Measurements from ENCODE around the gene FBLN5. TPM values are rescaled to one million over a fixed set of nuclear protein-coding genes. Genes with fewer than 3 reads are reported as not detected.
A peak's percentile ranks its signal among the peaks of the same experiment; 100 is the strongest.
"Not testable (repeated sequence)": the region's sequence is repeated elsewhere in the genome, so short reads cannot be mapped to it uniquely, and the experiment has no call there.

The FBLN5 gene
- polyA plus RNA-seq, 2 donors = 3.3 to 9.7 TPM

DNA sequence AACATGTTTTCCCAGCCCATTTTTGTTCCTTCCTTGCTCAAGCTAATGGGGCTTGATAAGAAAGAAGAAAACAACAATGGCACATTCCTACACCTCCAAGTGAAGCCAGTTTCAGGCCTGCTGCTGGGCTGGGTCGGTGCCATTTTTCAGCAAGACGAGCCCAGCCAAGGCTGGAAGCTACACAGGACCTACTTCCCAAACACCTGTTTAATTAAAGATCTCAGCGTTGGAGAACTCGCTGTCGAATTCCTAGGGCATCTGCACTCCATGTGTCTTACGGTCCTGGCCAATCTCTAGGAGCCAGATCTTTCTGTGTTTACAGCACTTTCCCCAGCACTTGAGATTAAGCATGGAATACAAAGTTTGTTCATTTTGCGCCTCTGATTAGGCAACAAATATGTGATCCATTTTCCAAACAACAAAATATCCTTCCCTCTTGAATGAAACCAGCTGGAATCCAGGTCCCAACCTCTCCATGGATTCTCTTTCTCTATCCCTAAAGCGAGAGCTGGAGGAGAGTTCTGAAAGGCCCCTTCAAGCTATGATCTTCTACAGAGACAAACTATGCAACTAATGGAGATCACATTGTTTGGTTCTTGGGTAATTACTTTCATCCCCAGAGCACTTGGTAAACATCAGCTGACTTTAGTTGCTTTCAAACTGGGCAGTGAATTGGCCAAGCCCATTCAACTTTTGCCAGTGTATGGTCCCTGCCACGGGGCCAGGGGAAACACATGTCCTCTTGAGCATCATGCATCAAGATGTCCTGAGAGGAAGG lies 45.9 kb downstream of the FBLN5 start:
- no peak overlapping the region for H3K27ac ChIP-seq (ENCODE audit: low read depth in 2 of 2, low read length in 1 of 2)
- no peaks in the 10 kb centered on the region for H3K36me3 ChIP-seq (ENCODE audit: control insufficient read depth in 2 of 2, insufficient read depth in 2 of 2, low read length in 1 of 2)
- WGBS, 2 donors = 73 to 74% methylated on average over 9 of the region's 9 CpGs
- no peak overlapping the region for H3K4me3 ChIP-seq (ENCODE audit: low read depth in 1 of 2, low read length in 2 of 2)
- no peaks in the 10 kb centered on the region for H3K9me3 ChIP-seq (ENCODE audit: control insufficient read depth in 2 of 2, insufficient read depth in 1 of 2, low read depth in 1 of 2, low read length in 1 of 2)
- no peaks in the 10 kb centered on the region for H3K27me3 ChIP-seq (ENCODE audit: control insufficient read depth in 1 of 2, insufficient read depth in 2 of 2, low read length in 2 of 2)
- H3K4me1 ChIP-seq (ENCODE audit: control insufficient read depth in 2 of 2, insufficient read depth in 2 of 2, low read length in 1 of 2) = peaks cover 0 to 4% of the 10 kb centered on the region in 2 donors

GRCh38 chr14:91899806-91900205 lies 47.7 kb downstream of the FBLN5 start:
- Histone ChIP-seq H3K4me1 (ENCODE audit: control insufficient read depth in 2 of 2, insufficient read depth in 2 of 2, low read length in 1 of 2) (peaks cover 0 to 6% of the 10 kb centered on the region in 2 donors), H3K4me3 (ENCODE audit: low read depth in 1 of 2, low read length in 2 of 2) (no peak overlapping the region), H3K9me3 (ENCODE audit: control insufficient read depth in 2 of 2, insufficient read depth in 1 of 2, low read depth in 1 of 2, low read length in 1 of 2) (no peaks in the 10 kb centered on the region), H3K36me3 (ENCODE audit: control insufficient read depth in 2 of 2, insufficient read depth in 2 of 2, low read length in 1 of 2) (no peaks in the 10 kb centered on the region), H3K27ac (ENCODE audit: low read depth in 2 of 2, low read length in 1 of 2) (no peak overlapping the region), H3K27me3 (ENCODE audit: control insufficient read depth in 1 of 2, insufficient read depth in 2 of 2, low read length in 2 of 2) (no peaks in the 10 kb centered on the region)
- WGBS, 2 donors = 65 to 74% methylated on average over 4 of the region's 4 CpGs

DNA sequence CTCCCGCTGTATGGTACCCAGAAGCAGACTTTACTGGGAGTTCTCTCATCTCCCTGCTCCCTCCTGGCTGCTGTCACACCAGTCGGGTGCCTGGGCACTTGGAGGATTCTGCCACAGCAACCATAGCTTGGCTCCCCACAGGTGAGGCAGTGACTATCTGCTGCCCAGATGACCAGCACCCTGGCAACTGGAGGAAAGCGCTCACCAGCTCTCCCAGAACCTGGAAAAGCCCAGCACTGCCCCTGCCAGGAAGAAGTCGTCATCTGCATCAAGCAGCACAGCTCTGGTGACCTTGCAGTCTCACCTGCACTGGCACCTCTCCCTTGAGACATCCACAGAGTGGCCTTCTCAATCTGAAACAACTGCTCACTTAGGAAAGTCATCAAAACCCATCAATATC lies 48.3 kb downstream of the FBLN5 start:
- Histone ChIP-seq H3K4me1 (ENCODE audit: control insufficient read depth in 2 of 2, insufficient read depth in 2 of 2, low read length in 1 of 2) (peaks cover 0 to 6% of the 10 kb centered on the region in 2 donors), H3K9me3 (ENCODE audit: control insufficient read depth in 2 of 2, insufficient read depth in 1 of 2, low read depth in 1 of 2, low read length in 1 of 2) (no peaks in the 10 kb centered on the region), H3K36me3 (ENCODE audit: control insufficient read depth in 2 of 2, insufficient read depth in 2 of 2, low read length in 1 of 2) (no peaks in the 10 kb centered on the region), H3K27ac (ENCODE audit: low read depth in 2 of 2, low read length in 1 of 2) (no peak overlapping the region), H3K27me3 (ENCODE audit: control insufficient read depth in 1 of 2, insufficient read depth in 2 of 2, low read length in 2 of 2) (no peaks in the 10 kb centered on the region), H3K4me3 (ENCODE audit: low read depth in 1 of 2, low read length in 2 of 2) (no peak overlapping the region)
- WGBS, 2 donors = 77 to 94% methylated on average over 4 of the region's 4 CpGs

DNA sequence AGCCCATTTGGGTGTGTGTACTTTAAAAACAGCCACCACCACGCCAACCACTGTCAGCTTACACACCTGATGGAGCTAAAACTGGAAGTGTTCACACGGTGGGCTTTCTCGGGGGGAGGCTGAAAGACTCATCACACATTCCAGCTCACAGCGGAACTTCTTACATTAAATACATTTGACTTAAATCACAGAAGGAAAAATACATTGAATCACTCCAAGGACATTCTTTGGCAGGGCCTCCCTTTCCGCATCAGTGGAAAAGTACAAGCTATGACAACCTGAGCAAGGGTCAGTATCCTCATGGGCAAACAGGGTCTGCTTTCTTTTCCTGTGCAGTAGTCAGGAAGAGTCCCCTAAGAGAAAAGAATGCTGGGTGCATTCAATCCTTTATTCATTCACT lies 49.1 kb downstream of the FBLN5 start:
- peaks cover 0 to 6% of the 10 kb centered on the region in 2 donors for H3K4me1 ChIP-seq (ENCODE audit: control insufficient read depth in 2 of 2, insufficient read depth in 2 of 2, low read length in 1 of 2)
- no peak overlapping the region for H3K27ac ChIP-seq (ENCODE audit: low read depth in 2 of 2, low read length in 1 of 2)
- WGBS, 2 donors = 64 to 70% methylated on average over 5 of the region's 5 CpGs

DNA sequence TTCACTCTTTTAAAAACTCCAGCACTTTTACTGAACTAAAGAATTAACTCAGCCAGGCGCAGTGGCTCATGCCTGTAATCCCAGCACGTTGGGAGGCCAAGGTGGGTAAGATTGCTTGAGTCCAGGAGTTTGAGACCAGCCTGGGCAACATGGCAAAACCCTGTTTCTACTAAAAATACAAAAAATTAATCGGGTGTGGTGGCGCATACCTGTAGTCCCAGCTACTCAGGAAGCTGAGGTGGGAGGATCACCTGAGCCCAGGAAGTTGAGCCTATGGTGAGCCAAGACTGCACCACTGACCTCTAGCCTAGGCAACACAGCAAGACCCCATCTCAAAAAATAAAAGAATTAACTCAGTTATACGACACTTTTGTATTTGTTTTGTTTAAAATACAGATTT lies 49.8 kb downstream of the FBLN5 start:
- H3K27ac ChIP-seq (ENCODE audit: low read depth in 2 of 2, low read length in 1 of 2) = peak overlapping the region in 1 of 2 donors; percentile 27

More for the DNA sequence above, 49.1 kb downstream of the FBLN5 start:
- Histone ChIP-seq H3K9me3 (ENCODE audit: control insufficient read depth in 2 of 2, insufficient read depth in 1 of 2, low read depth in 1 of 2, low read length in 1 of 2) (no peaks in the 10 kb centered on the region), H3K36me3 (ENCODE audit: control insufficient read depth in 2 of 2, insufficient read depth in 2 of 2, low read length in 1 of 2) (no peaks in the 10 kb centered on the region), H3K4me3 (ENCODE audit: low read depth in 1 of 2, low read length in 2 of 2) (no peak overlapping the region), H3K27me3 (ENCODE audit: control insufficient read depth in 1 of 2, insufficient read depth in 2 of 2, low read length in 2 of 2) (no peaks in the 10 kb centered on the region)

DNA sequence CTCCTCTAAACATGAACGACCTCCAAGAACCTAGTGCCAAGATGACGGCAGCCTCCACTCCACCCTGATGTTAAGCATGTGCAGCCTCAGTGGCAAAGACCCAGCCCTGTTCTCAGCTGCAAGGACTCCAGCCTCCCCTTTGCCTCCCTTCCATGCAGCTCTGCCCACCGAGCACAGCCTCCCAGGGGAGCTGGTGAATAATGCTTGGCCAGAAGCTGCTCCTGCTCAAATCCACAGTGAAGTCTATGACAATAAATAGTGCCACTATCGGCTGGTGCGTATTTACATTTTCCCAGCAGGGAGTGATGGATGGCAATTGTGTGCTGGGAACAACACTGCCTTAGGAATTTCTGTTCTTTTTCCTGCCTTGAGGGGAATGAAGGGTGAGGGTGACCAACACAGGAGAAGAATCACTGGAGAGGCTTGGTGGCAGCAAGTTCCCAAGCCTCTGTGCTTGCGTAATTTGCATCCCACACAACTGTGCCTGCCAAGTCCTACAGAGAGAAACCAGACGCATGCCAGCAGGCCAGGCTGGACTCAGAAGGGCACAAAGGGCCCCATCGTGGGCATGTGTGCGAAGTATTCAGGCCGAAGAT lies 50.3 kb downstream of the FBLN5 start:
- Histone ChIP-seq H3K27me3 (ENCODE audit: control insufficient read depth in 1 of 2, insufficient read depth in 2 of 2, low read length in 2 of 2) (no peaks in the 10 kb centered on the region), H3K27ac (ENCODE audit: low read depth in 2 of 2, low read length in 1 of 2) (peak overlapping the region; percentile 22 to 27), H3K4me3 (ENCODE audit: low read depth in 1 of 2, low read length in 2 of 2) (no peak overlapping the region), H3K4me1 (ENCODE audit: control insufficient read depth in 2 of 2, insufficient read depth in 2 of 2, low read length in 1 of 2) (peaks cover 0 to 6% of the 10 kb centered on the region in 2 donors), H3K9me3 (ENCODE audit: control insufficient read depth in 2 of 2, insufficient read depth in 1 of 2, low read depth in 1 of 2, low read length in 1 of 2) (no peaks in the 10 kb centered on the region), H3K36me3 (ENCODE audit: control insufficient read depth in 2 of 2, insufficient read depth in 2 of 2, low read length in 1 of 2) (no peaks in the 10 kb centered on the region)
- WGBS, 2 donors = 39 to 49% methylated on average over 10 of the region's 10 CpGs

More for the DNA sequence above, 49.8 kb downstream of the FBLN5 start:
- H3K4me3 ChIP-seq (ENCODE audit: low read depth in 1 of 2, low read length in 2 of 2); H3K4me1 ChIP-seq (ENCODE audit: control insufficient read depth in 2 of 2, insufficient read depth in 2 of 2, low read length in 1 of 2); H3K36me3 ChIP-seq (ENCODE audit: control insufficient read depth in 2 of 2, insufficient read depth in 2 of 2, low read length in 1 of 2); H3K9me3 ChIP-seq (ENCODE audit: control insufficient read depth in 2 of 2, insufficient read depth in 1 of 2, low read depth in 1 of 2, low read length in 1 of 2); H3K27me3 ChIP-seq (ENCODE audit: control insufficient read depth in 1 of 2, insufficient read depth in 2 of 2, low read length in 2 of 2): not testable (repeated sequence)
- WGBS, 2 donors = 88 to 90% methylated on average over 5 of the region's 5 CpGs

DNA sequence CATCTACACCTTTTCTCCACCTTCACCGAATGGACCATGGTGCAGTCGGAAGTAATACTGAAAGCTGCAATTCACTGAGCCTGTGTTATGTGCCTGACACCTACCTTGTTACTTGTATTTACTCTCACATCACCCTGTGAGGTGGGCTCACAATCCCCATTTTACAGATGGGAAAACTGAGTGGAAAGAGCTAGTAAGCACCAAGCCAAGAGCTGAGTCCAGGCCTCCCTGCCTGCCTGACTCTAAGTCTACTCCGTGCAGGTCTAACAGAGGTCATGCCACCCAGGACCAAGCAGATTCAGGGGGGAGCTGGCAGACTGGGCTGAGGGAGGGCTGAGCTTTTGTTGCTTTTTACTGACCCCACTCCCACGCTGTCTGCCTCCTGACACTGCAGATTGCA lies 51.1 kb downstream of the FBLN5 start:
- no peaks in the 10 kb centered on the region for H3K9me3 ChIP-seq (ENCODE audit: control insufficient read depth in 2 of 2, insufficient read depth in 1 of 2, low read depth in 1 of 2, low read length in 1 of 2)
- no peaks in the 10 kb centered on the region for H3K36me3 ChIP-seq (ENCODE audit: control insufficient read depth in 2 of 2, insufficient read depth in 2 of 2, low read length in 1 of 2)
- WGBS, 2 donors = 94 to 96% methylated on average over 4 of the region's 4 CpGs
- H3K4me3 ChIP-seq (ENCODE audit: low read depth in 1 of 2, low read length in 2 of 2) = no peak overlapping the region
- H3K27me3 ChIP-seq (ENCODE audit: control insufficient read depth in 1 of 2, insufficient read depth in 2 of 2, low read length in 2 of 2) = no peaks in the 10 kb centered on the region
- peaks cover 0 to 6% of the 10 kb centered on the region in 2 donors for H3K4me1 ChIP-seq (ENCODE audit: control insufficient read depth in 2 of 2, insufficient read depth in 2 of 2, low read length in 1 of 2)
- H3K27ac ChIP-seq (ENCODE audit: low read depth in 2 of 2, low read length in 1 of 2) = peak overlapping the region in 1 of 2 donors; percentile 27

GRCh38 chr14:91893669-91894068 lies 53.8 kb downstream of the FBLN5 start:
- H3K27ac ChIP-seq (ENCODE audit: low read depth in 2 of 2, low read length in 1 of 2) = no peak overlapping the region
- H3K4me3 ChIP-seq (ENCODE audit: low read depth in 1 of 2, low read length in 2 of 2) = no peak overlapping the region
- H3K36me3 ChIP-seq (ENCODE audit: control insufficient read depth in 2 of 2, insufficient read depth in 2 of 2, low read length in 1 of 2) = no peaks in the 10 kb centered on the region
- H3K9me3 ChIP-seq (ENCODE audit: control insufficient read depth in 2 of 2, insufficient read depth in 1 of 2, low read depth in 1 of 2, low read length in 1 of 2) = no peaks in the 10 kb centered on the region
- peaks cover 4 to 16% of the 10 kb centered on the region in 2 donors for H3K4me1 ChIP-seq (ENCODE audit: control insufficient read depth in 2 of 2, insufficient read depth in 2 of 2, low read length in 1 of 2)
- no peaks in the 10 kb centered on the region for H3K27me3 ChIP-seq (ENCODE audit: control insufficient read depth in 1 of 2, insufficient read depth in 2 of 2, low read length in 2 of 2)
- WGBS, 2 donors = 67 to 71% methylated on average over 4 of the region's 4 CpGs

- no peaks in the 10 kb centered on the region for H3K27me3 ChIP-seq (ENCODE audit: control insufficient read depth in 1 of 2, insufficient read depth in 2 of 2, low read length in 2 of 2)
- no peak overlapping the region for H3K27ac ChIP-seq (ENCODE audit: low read depth in 2 of 2, low read length in 1 of 2)
- H3K4me3 ChIP-seq (ENCODE audit: low read depth in 1 of 2, low read length in 2 of 2) = no peak overlapping the region
- H3K9me3 ChIP-seq (ENCODE audit: control insufficient read depth in 2 of 2, insufficient read depth in 1 of 2, low read depth in 1 of 2, low read length in 1 of 2) = no peaks in the 10 kb centered on the region
- H3K36me3 ChIP-seq (ENCODE audit: control insufficient read depth in 2 of 2, insufficient read depth in 2 of 2, low read length in 1 of 2) = no peaks in the 10 kb centered on the region
- WGBS, 2 donors = 51 to 55% methylated on average over 7 of the region's 7 CpGs
- H3K4me1 ChIP-seq (ENCODE audit: control insufficient read depth in 2 of 2, insufficient read depth in 2 of 2, low read length in 1 of 2) = peaks cover 4 to 16% of the 10 kb centered on the region in 2 donors
Measured at GRCh38 chr14:91893007-91893406, 54.5 kb downstream of the FBLN5 start.

All from esophagus (tissue), 2 donors.